ENCODE data around the gene PRR23C. TPM values are rescaled to one million over a fixed set of nuclear protein-coding genes. Genes with fewer than 3 reads are reported as not detected.

The PRR23C gene
- total and polyA plus RNA-seq, 2 donors (not counting 1 experiment from before 2014, with no cell fraction given): not detected

GRCh38 chr3:139062918-139063317, 18.2 kb upstream of the PRR23C start:
- TF ChIP-seq EZH2 (IDR thresholded peaks at IDR 0.05; ENCODE audit: low read length, missing control alignments): no peak
- TF ChIP-seq, protein P1, sequence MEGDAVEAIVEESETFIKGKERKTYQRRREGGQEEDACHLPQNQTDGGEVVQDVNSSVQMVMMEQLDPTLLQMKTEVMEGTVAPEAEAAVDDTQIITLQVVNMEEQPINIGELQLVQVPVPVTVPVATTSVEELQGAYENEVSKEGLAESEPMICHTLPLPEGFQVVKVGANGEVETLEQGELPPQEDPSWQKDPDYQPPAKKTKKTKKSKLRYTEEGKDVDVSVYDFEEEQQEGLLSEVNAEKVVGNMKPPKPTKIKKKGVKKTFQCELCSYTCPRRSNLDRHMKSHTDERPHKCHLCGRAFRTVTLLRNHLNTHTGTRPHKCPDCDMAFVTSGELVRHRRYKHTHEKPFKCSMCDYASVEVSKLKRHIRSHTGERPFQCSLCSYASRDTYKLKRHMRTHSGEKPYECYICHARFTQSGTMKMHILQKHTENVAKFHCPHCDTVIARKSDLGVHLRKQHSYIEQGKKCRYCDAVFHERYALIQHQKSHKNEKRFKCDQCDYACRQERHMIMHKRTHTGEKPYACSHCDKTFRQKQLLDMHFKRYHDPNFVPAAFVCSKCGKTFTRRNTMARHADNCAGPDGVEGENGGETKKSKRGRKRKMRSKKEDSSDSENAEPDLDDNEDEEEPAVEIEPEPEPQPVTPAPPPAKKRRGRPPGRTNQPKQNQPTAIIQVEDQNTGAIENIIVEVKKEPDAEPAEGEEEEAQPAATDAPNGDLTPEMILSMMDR (conservative IDR thresholded peaks at IDR 0.05 in 1 of 2, IDR thresholded peaks at IDR 0.05 in 1 of 2; ENCODE audit: low read depth in 1 of 2, low read length in 2 of 2): no peak
- H4K20me1 ChIP-seq (ENCODE audit: control insufficient read depth, extremely low read depth, insufficient read depth, low read length): no peaks in the 10 kb centered on the region
- H3K36me3 ChIP-seq (ENCODE audit: control insufficient read depth, insufficient read depth, low read length): no peaks in the 10 kb centered on the region
- H3K79me2 ChIP-seq (ENCODE audit: control insufficient read depth, insufficient read depth, low read length): no peaks in the 10 kb centered on the region
- no peaks in the 10 kb centered on the region for H3K4me1 ChIP-seq (ENCODE audit: control insufficient read depth, extremely low read depth, insufficient read depth, low read length)
- no peak overlapping the region for H2AFZ ChIP-seq (ENCODE audit: low read length)
- H3K27me3 ChIP-seq (ENCODE audit: control insufficient read depth, insufficient read depth, low read length): no peaks in the 10 kb centered on the region
- no peak overlapping the region for H3K4me3 ChIP-seq (replicated peaks in 1 of 4; ENCODE audit: control extremely low read depth in 1 of 4, insufficient read depth in 1 of 4, low read depth in 3 of 4, low read length in 4 of 4)
- peak in 1 of 2 donors; percentile 1 for DNase-seq (ENCODE audit: low read depth in 2 of 2)
- no peaks in the 10 kb centered on the region for H3K9me3 ChIP-seq (ENCODE audit: control insufficient read depth, insufficient read depth, low read depth, low read length)
- H3K27ac ChIP-seq (ENCODE audit: insufficient read depth, low read length): no peak overlapping the region
- no peak overlapping the region for H3K4me2 ChIP-seq (ENCODE audit: extremely low read depth, insufficient read depth, low read length)
- H3K9ac ChIP-seq (ENCODE audit: insufficient read depth, low read length): no peak overlapping the region

- H4K20me1 ChIP-seq (ENCODE audit: control insufficient read depth, extremely low read depth, insufficient read depth, low read length): no peaks in the 10 kb centered on the region
- no peak for TF ChIP-seq EZH2 (IDR thresholded peaks at IDR 0.05; ENCODE audit: low read length, missing control alignments)
- TF ChIP-seq, protein P1 (conservative IDR thresholded peaks at IDR 0.05 in 1 of 2, IDR thresholded peaks at IDR 0.05 in 1 of 2; ENCODE audit: low read depth in 1 of 2, low read length in 2 of 2): no peak
- H3K79me2 ChIP-seq (ENCODE audit: control insufficient read depth, insufficient read depth, low read length): no peaks in the 10 kb centered on the region
- H3K36me3 ChIP-seq (ENCODE audit: control insufficient read depth, insufficient read depth, low read length): no peaks in the 10 kb centered on the region
- DNase-seq (ENCODE audit: low read depth in 2 of 2): no peak
- H3K27me3 ChIP-seq (ENCODE audit: control insufficient read depth, insufficient read depth, low read length): no peaks in the 10 kb centered on the region
- no peak overlapping the region for H3K4me3 ChIP-seq (replicated peaks in 1 of 4; ENCODE audit: control extremely low read depth in 1 of 4, insufficient read depth in 1 of 4, low read depth in 3 of 4, low read length in 4 of 4)
- no peak overlapping the region for H3K4me2 ChIP-seq (ENCODE audit: extremely low read depth, insufficient read depth, low read length)
- no peaks in the 10 kb centered on the region for H3K9me3 ChIP-seq (ENCODE audit: control insufficient read depth, insufficient read depth, low read depth, low read length)
- no peaks in the 10 kb centered on the region for H3K4me1 ChIP-seq (ENCODE audit: control insufficient read depth, extremely low read depth, insufficient read depth, low read length)
- H2AFZ ChIP-seq (ENCODE audit: low read length): no peak overlapping the region
- no peak overlapping the region for H3K9ac ChIP-seq (ENCODE audit: insufficient read depth, low read length)
- H3K27ac ChIP-seq (ENCODE audit: insufficient read depth, low read length): no peak overlapping the region
These were observed 8.3 kb upstream of the PRR23C start for GRCh38 chr3:139052802-139053600.

DNA sequence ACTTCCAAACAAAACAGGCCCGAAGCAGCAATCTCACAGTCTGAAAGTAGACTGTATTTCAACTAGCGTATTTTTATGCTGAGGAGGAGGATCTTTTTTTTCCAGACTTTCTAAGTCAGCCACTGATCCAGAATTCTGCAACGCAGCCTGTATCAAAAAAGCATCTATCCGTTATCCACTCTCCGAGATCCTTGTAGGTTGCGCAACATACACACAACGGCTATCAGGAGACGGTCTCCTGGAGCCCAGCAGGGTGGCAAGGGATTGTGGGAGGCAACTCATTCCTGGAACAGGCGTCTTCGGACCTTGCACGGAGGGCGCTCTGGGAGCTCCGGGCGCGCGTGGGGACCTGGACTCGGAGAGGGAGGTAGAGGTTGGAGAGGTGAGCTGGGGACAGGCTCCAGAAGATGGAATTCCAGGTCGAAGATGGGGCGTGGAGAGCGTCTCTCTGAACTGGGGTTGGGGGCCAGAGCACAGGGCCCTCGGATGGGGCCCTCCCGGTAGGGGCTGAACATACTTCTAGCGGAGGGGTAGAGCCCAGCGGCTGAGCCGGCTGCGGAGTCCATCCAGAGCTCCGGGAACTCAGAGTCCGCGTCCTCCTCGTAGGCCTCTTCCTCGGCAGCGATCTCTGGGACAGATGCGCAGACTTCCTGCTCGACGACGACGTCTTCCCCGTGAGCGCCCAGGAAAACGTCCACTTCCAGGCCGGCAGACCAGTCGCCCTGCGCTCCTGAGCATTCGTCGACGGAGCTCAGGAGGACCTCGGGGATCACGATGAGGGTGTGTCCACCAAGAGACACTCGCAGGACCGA, 932 bp downstream of the PRR23C start:
- no peaks in the 10 kb centered on the region for H3K79me2 ChIP-seq (ENCODE audit: control insufficient read depth, insufficient read depth, low read length)
- no peak for TF ChIP-seq EZH2 (IDR thresholded peaks at IDR 0.05; ENCODE audit: low read length, missing control alignments)
- TF ChIP-seq, protein P1 (conservative IDR thresholded peaks at IDR 0.05 in 1 of 2, IDR thresholded peaks at IDR 0.05 in 1 of 2; ENCODE audit: low read depth in 1 of 2, low read length in 2 of 2): no peak
- no peaks in the 10 kb centered on the region for H3K4me1 ChIP-seq (ENCODE audit: control insufficient read depth, extremely low read depth, insufficient read depth, low read length)
- no peak overlapping the region for H3K4me2 ChIP-seq (ENCODE audit: extremely low read depth, insufficient read depth, low read length)
- no peak overlapping the region for H3K9ac ChIP-seq (ENCODE audit: insufficient read depth, low read length)
- no peaks in the 10 kb centered on the region for H3K36me3 ChIP-seq (ENCODE audit: control insufficient read depth, insufficient read depth, low read length)
- DNase-seq (ENCODE audit: low read depth in 2 of 2): no peak
- H3K9me3 ChIP-seq (ENCODE audit: control insufficient read depth, insufficient read depth, low read depth, low read length): no peaks in the 10 kb centered on the region
- H3K4me3 ChIP-seq (replicated peaks in 1 of 4; ENCODE audit: control extremely low read depth in 1 of 4, insufficient read depth in 1 of 4, low read depth in 3 of 4, low read length in 4 of 4): no peak overlapping the region
- H4K20me1 ChIP-seq (ENCODE audit: control insufficient read depth, extremely low read depth, insufficient read depth, low read length): no peaks in the 10 kb centered on the region
- no peak overlapping the region for H3K27ac ChIP-seq (ENCODE audit: insufficient read depth, low read length)
- no peaks in the 10 kb centered on the region for H3K27me3 ChIP-seq (ENCODE audit: control insufficient read depth, insufficient read depth, low read length)
- H2AFZ ChIP-seq (ENCODE audit: low read length): no peak overlapping the region

Measured in fibroblast of lung (primary cell).